K562 (cell line): ENCODE measurements around the gene TMEM59. TPM values are rescaled to one million over a fixed set of nuclear protein-coding genes. Genes with fewer than 3 reads are reported as not detected.

Experiments
- ATAC-seq: fragments of 200-7000 bp; cut with Tn5 transposase; 3 replicates; pipeline ENCODE4 v1.9.1; 2020; ENCODE audit warnings: moderate library complexity
- BruUV-seq: library from RNA; stranded (reverse); fragments of 400-500 nt; replicated peaks from 2 replicates; lab custom pipeline; 2021; lab: Mats Ljungman, UMichigan
- CTCF ChIA-PET: fragments of 300-600 bp; formaldehyde crosslinking; extraction: SDS; loops from one replicate; lab custom pipeline; 2021; ENCODE audit warnings: low intra/inter-chr PET ratio; lab: Yijun Ruan, JAX
- POLR2A ChIA-PET: fragments of 300-600, 350-650 bp; sonication (Branson Sonifier 250); formaldehyde crosslinking; extraction: SDS; loops from one replicate; lab custom pipeline; 2021; ENCODE audit warnings: antibody characterized with exemption, inconsistent platforms; lab: Yijun Ruan, JAX
- DNase-seq, 4 experiments: peaks; one replicate each; pipeline versions ENCODE4 v3.0.0 to v3.0.0-alpha.2; 2011 to 2018; ENCODE audit warnings: low spot score in 3 of 4, mixed read lengths in 3 of 4; ENCODE audit errors: extremely low read depth in 1 of 4
- FAIRE-seq: peaks from 2 replicates; lab custom pipeline; 2011; peaks lifted over from hg19 to GRCh38; lab: Jason Lieb, UNC
- H2AFZ ChIP-seq: 2 replicates; pipeline ENCODE4 v1.6.0; 2011; ENCODE audit warnings: low read depth, low read length, control low read depth, inconsistent platforms
- H3K27ac ChIP-seq: fragments of 200-600 bp; 3 replicates; pipeline ENCODE4 v1.8.0; 2011; ENCODE audit warnings: low read depth, mild to moderate bottlenecking, control low read depth, inconsistent platforms, low read length, moderate library complexity, mixed read lengths; ENCODE audit errors: extremely low read depth
- H3K27me3 ChIP-seq, 2 experiments: fragments of 300-600 bp in 1 of 2; 2 replicates in 1 of 2; 3 replicates in 1 of 2; pipeline versions ENCODE4 v1.6.0 to v1.8.0; 2011; ENCODE audit warnings: inconsistent platforms in 2 of 2, low read length in 2 of 2, mild to moderate bottlenecking in 1 of 2, mixed read lengths in 1 of 2, moderate library complexity in 1 of 2; ENCODE audit not compliant: control insufficient read depth in 2 of 2, insufficient read depth in 2 of 2
- H3K36me3 ChIP-seq: fragments of 300-600 bp; 3 replicates; pipeline ENCODE4 v1.8.0; 2011; ENCODE audit warnings: mild to moderate bottlenecking, low read length, inconsistent platforms; ENCODE audit not compliant: control insufficient read depth, insufficient read depth
- H3K4me1 ChIP-seq, 2 experiments: fragments of 200-600 bp in 1 of 2; replicated peaks in 1 of 2; 2 replicates in 1 of 2; 3 replicates in 1 of 2; pipeline versions ENCODE4 v1.5.1 to v1.8.0; 2011; ENCODE audit warnings: inconsistent platforms in 2 of 2, low read length in 2 of 2, mild to moderate bottlenecking in 1 of 2, mixed read lengths in 1 of 2, moderate library complexity in 1 of 2; ENCODE audit not compliant: control insufficient read depth in 2 of 2, insufficient read depth in 2 of 2
- H3K4me2 ChIP-seq: 2 replicates; pipeline ENCODE4 v1.6.1; 2011; ENCODE audit warnings: low read length, control low read depth, inconsistent platforms, mixed read lengths; ENCODE audit not compliant: insufficient read depth
- H3K4me3 ChIP-seq: fragments of 200-600 bp; sonication (generic), shearing (Covaris generic); 2 replicates; pipeline ENCODE4 v1.5.1; 2016; ENCODE audit warnings: control low read depth, inconsistent platforms
- H3K79me2 ChIP-seq: fragments of 200-600 bp; 3 replicates; pipeline ENCODE4 v1.8.0; 2011; ENCODE audit warnings: low read length, inconsistent platforms; ENCODE audit not compliant: control insufficient read depth, insufficient read depth
- H3K9ac ChIP-seq, 2 experiments: 2 replicates each; pipeline versions ENCODE4 v1.6.0 to v1.6.1; 2011; ENCODE audit warnings: low read depth in 2 of 2, low read length in 2 of 2, control low read depth in 1 of 2, inconsistent platforms in 1 of 2, mild to moderate bottlenecking in 1 of 2, mixed read lengths in 1 of 2; ENCODE audit not compliant: insufficient read depth in 1 of 2
- H3K9me1 ChIP-seq: one replicate; pipeline ENCODE4 v1.6.0; 2011; ENCODE audit warnings: inconsistent platforms, mild to moderate bottlenecking, low read length, moderate library complexity; ENCODE audit not compliant: control insufficient read depth, insufficient read depth
- H3K9me3 ChIP-seq: replicated peaks from 2 replicates; pipeline ENCODE4 v1.5.1; 2011; ENCODE audit warnings: low read depth, low read length, inconsistent platforms; ENCODE audit not compliant: control insufficient read depth, insufficient read depth
- H4K20me1 ChIP-seq: replicated peaks from 2 replicates; pipeline ENCODE4 v1.6.1; 2011; ENCODE audit warnings: low read length, inconsistent platforms, mixed read lengths; ENCODE audit not compliant: control insufficient read depth, insufficient read depth
- HDAC1 ChIP-seq, 2 experiments: fragments of 450-650 bp; IDR thresholded peaks; 2 replicates each; pipeline ENCODE4 v1.6.1; 2016 to 2017; ENCODE audit warnings: inconsistent platforms in 1 of 2, mild to moderate bottlenecking in 1 of 2, moderate library complexity in 1 of 2
- HDAC3 ChIP-seq: fragments of 450-650 bp; IDR thresholded peaks from 2 replicates; pipeline ENCODE4 v1.6.1; 2018; ENCODE audit warnings: borderline replicate concordance, mild to moderate bottlenecking, moderate library complexity; ENCODE audit not compliant: partially characterized antibody
- NFATC3 ChIP-seq: fragments of 450-650 bp; IDR thresholded peaks from 2 replicates; pipeline ENCODE4 v1.6.1; 2017; ENCODE audit warnings: mild to moderate bottlenecking
- RFX7 ChIP-seq: fragments of 250-450 bp; sonication (Bioruptor Pico); IDR thresholded peaks from 2 replicates; pipeline ENCODE4 v1.5.1; 2021; ENCODE audit warnings: mild to moderate bottlenecking
- SMAD4 ChIP-seq: fragments of 250-450 bp; sonication (Bioruptor Pico); conservative IDR thresholded peaks from 2 replicates; pipeline ENCODE4 v1.8.0; 2021; ENCODE audit warnings: inconsistent platforms, mild to moderate bottlenecking, moderate library complexity
- SOX6 ChIP-seq: fragments of 450-650 bp; IDR thresholded peaks from 2 replicates; pipeline ENCODE4 v1.6.1; 2014; ENCODE audit warnings: mild to moderate bottlenecking
- SRSF1 ChIP-seq: fragments of 200-400 bp; formaldehyde crosslinking; IDR thresholded peaks from 2 replicates; pipeline ENCODE4 v1.6.1; 2017; ENCODE audit warnings: mild to moderate bottlenecking, low read depth, low read length, moderate library complexity
- TCF15 ChIP-seq: fragments of 250-450 bp; sonication (Bioruptor Pico); IDR thresholded peaks from 2 replicates; pipeline ENCODE4 v1.8.0; 2022; ENCODE audit warnings: moderate library complexity, mild to moderate bottlenecking, inconsistent platforms
- VEZF1 ChIP-seq: fragments of 200-800 bp; sonication (Bioruptor generic); IDR thresholded peaks from 2 replicates; pipeline ENCODE4 v1.6.1; 2017; ENCODE audit warnings: missing genetic modification characterization, missing compliant biosample characterization
- ZBTB7A ChIP-seq: IDR thresholded peaks from 2 replicates; pipeline ENCODE4 v1.6.1; 2011; ENCODE audit warnings: low read depth, mild to moderate bottlenecking, low read length, moderate library complexity, borderline replicate concordance; ENCODE audit not compliant: control insufficient read depth
- ZNF668 ChIP-seq: fragments of 250-450 bp; sonication (Bioruptor Pico); IDR thresholded peaks from 2 replicates; pipeline ENCODE4 v1.8.0; 2022; ENCODE audit warnings: mild to moderate bottlenecking, inconsistent platforms
- WGBS: fragments of 100-300 bp; shearing (Covaris generic); methylation state at CpG from one replicate; pipeline ENCODE4 v1.1.6; 2016; ENCODE audit warnings: low coverage, mixed read lengths; ENCODE audit not compliant: insufficient coverage; ENCODE audit errors: missing lambda C conversion rate; 5-methylcytosine and 5-hydroxymethylcytosine counted together
- in situ Hi-C: fragments of 300-500 bp; cut with MboI; formaldehyde crosslinking; loops from 4 replicates; pipeline ENCODE4 v1.15.0; 2018; ENCODE audit warnings: inconsistent platforms, mixed read lengths
- intact Hi-C: fragments of 100-400 bp; cut with micrococcal nuclease; formaldehyde crosslinking; loops from 2 replicates; pipeline ENCODE4 v1.14.2; 2022
- polyA plus RNA-seq, 8 experiments: library from polyadenylated mRNA; depleted of rRNA in 4 of 8; stranded (reverse) in 5 of 8; unstranded in 3 of 8; fragments of >200 nt; fragmentation: Nextera tagmentation in 2 of 8; fragmentation: Illumina TruSeq in 1 of 8; extraction: Ambion mirVana in 2 of 8; extraction: Trizol in 1 of 8; gene quantifications; 2 replicates each; pipeline versions ENCODE4 v1.2.1 to v1.2.3, GENCODE V29; 2011 to 2014; ENCODE audit warnings: inconsistent platforms in 1 of 8, missing spikeins in 1 of 8
- total RNA-seq, 7 experiments: library from RNA; depleted of rRNA in 6 of 7; stranded (reverse); fragments of >200 nt in 6 of 7; fragmentation: Illumina TruSeq in 2 of 7; extraction: Trizol in 2 of 7; gene quantifications; 2 replicates each; pipeline versions ENCODE4 v1.2.1 to v1.2.3, GENCODE V29; 2011 to 2021; ENCODE audit warnings: low replicate concordance in 1 of 7

Gene TMEM59
- total and polyA plus RNA-seq, 9 of the 15 experiments (the other 6 are each of a cell fraction or from before 2014, with no cell fraction given): 93.1 to 316 (median 151) TPM

- peaks cover 85% of the 10 kb centered on the region for H3K36me3 ChIP-seq
- no peak for FAIRE-seq
- in situ Hi-C loops (no loop called here), intact Hi-C loops (no loop called here)
- no peak for ATAC-seq
- BruUV-seq: no TSS peak
- no peak for DNase-seq
- no peaks in the 10 kb centered on the region for H3K27me3 ChIP-seq
- ChIA-PET POLR2A (no interaction called here), CTCF (no interaction called here)
- H3K27ac ChIP-seq: no peak overlapping the region
- no peaks in the 10 kb centered on the region for H3K4me1 ChIP-seq
- H3K79me2 ChIP-seq: no peaks in the 10 kb centered on the region
- H3K9ac ChIP-seq: no peak overlapping the region
- H3K4me3 ChIP-seq: no peak overlapping the region
- H4K20me1 ChIP-seq: no peaks in the 10 kb centered on the region
- H3K9me1 ChIP-seq: no peaks in the 10 kb centered on the region
- no peak overlapping the region for H3K4me2 ChIP-seq
- no peak overlapping the region for H2AFZ ChIP-seq
- H3K9me3 ChIP-seq: no peaks in the 10 kb centered on the region
- TF ChIP-seq SRSF1 (no peak), RFX7 (CRISPR knock-in tag) (no peak), HDAC3 (no peak), ZNF668 (CRISPR knock-in tag) (no peak)
Measured at GRCh38 chr1:54037476-54037875, 15.5 kb downstream of the TMEM59 start.

- no peak for FAIRE-seq
- H3K4me2 ChIP-seq: no peak overlapping the region
- H3K9me1 ChIP-seq: no peaks in the 10 kb centered on the region
- H3K4me3 ChIP-seq: no peak overlapping the region
- H3K27ac ChIP-seq: no peak overlapping the region
- H4K20me1 ChIP-seq: no peaks in the 10 kb centered on the region
- intact Hi-C loops (no loop called here), in situ Hi-C loops (no loop called here)
- H3K4me1 ChIP-seq: no peaks in the 10 kb centered on the region
- H3K27me3 ChIP-seq: no peaks in the 10 kb centered on the region
- H2AFZ ChIP-seq: no peak overlapping the region
- H3K9ac ChIP-seq: no peak overlapping the region
- ChIA-PET CTCF (no interaction called here), POLR2A (interaction anchor here (0.8 to 1.5 kb wide), 4 partner anchors 9 to 24 kb away, joined by 3 to 8 read pairs (median 4); no protein-coding TSS in a partner anchor)
- no peak for DNase-seq
- H3K79me2 ChIP-seq: no peaks in the 10 kb centered on the region
- WGBS: 15% methylated on average over 3 of the region's 3 CpGs
- TF ChIP-seq TCF15 (no peak), SOX6 (peak; percentile 39; the same call in 1 of the 2 replicates), VEZF1 (no peak), NFATC3 (no peak), HDAC1 (IDR thresholded peaks at IDR 0.05) (no peak), SMAD4 (CRISPR knock-in tag) (no peak), ZBTB7A (no peak)
- peaks cover 23% of the 10 kb centered on the region; the same call in 2 of the 3 replicates for H3K36me3 ChIP-seq
- ATAC-seq: peak; percentile 54
- H3K9me3 ChIP-seq: no peaks in the 10 kb centered on the region
- no TSS peak for BruUV-seq
Measured at GRCh38 chr1:54028306-54029251, 24.4 kb downstream of the TMEM59 start.
